Heart right ventricle (tissue), 16 donors: ENCODE results near the gene CTNND2. TPM values are rescaled to one million over a fixed set of nuclear protein-coding genes. Genes with fewer than 3 reads are reported as not detected.

Experiments used
- ATAC-seq, 8 donors: fragments of 200-7000 bp; cut with Tn5 transposase; one replicate each; pipeline ENCODE4 v1.9.1; 2020; ENCODE audit warnings: mild to moderate bottlenecking in 8 of 8, moderate library complexity in 8 of 8, moderate number of reproducible peaks in 1 of 8
- DNase-seq, 2 donors: peaks; one replicate each; pipeline ENCODE4 v3.0.0-alpha.2; 2020
- H3K27ac ChIP-seq, 10 donors: fragments of 200-600 bp; sonication (generic) in 2 of 10; one replicate each; pipeline versions ENCODE4 v1.5.0 to v1.8.0; 2020 to 2022; ENCODE audit warnings: mild to moderate bottlenecking in 3 of 10
- H3K27me3 ChIP-seq, 7 donors: fragments of 200-600 bp; one replicate each; pipeline ENCODE4 v1.8.0; 2021 to 2022; ENCODE audit warnings: mild to moderate bottlenecking in 2 of 7
- H3K36me3 ChIP-seq, 9 donors: fragments of 200-600 bp; sonication (generic) in 1 of 9; one replicate each; pipeline versions ENCODE4 v1.5.0 to v1.8.0; 2020 to 2022; ENCODE audit warnings: mild to moderate bottlenecking in 2 of 9
- H3K4me1 ChIP-seq, 9 donors: fragments of 200-600 bp; sonication (generic) in 1 of 9; one replicate each; pipeline versions ENCODE4 v1.5.0 to v1.8.0; 2020 to 2022; ENCODE audit warnings: mild to moderate bottlenecking in 4 of 9
- H3K4me3 ChIP-seq, 10 donors: fragments of 200-600 bp; sonication (generic) in 2 of 10; one replicate each; pipeline versions ENCODE4 v1.5.0 to v1.8.0; 2020 to 2022; ENCODE audit warnings: mild to moderate bottlenecking in 7 of 10, moderate library complexity in 2 of 10
- H3K9me3 ChIP-seq, 11 donors: fragments of 200-600 bp in 10 of 11; sonication (generic) in 2 of 11; one replicate each; pipeline versions ENCODE4 v1.5.0 to v1.8.0; 2013 to 2022; ENCODE audit warnings: mild to moderate bottlenecking in 2 of 11, control low read depth in 1 of 11, moderate library complexity in 1 of 11
- CTCF ChIP-seq, 9 donors: fragments of 200-600 bp; sonication (generic) in 2 of 9; IDR thresholded peaks; one replicate each; pipeline versions ENCODE4 v1.5.0 to v1.8.0; 2021 to 2022; ENCODE audit warnings: antibody characterized with exemption in 9 of 9, mild to moderate bottlenecking in 5 of 9, moderate library complexity in 1 of 9
- WGBS, 2 donors: extraction: QIAGEN DNeasy Blood & Tissue Kit; methylation state at CpG; one replicate each; pipeline ENCODE4 v1.1.7; 2013; ENCODE audit warnings: inconsistent platforms in 1 of 2; 5-methylcytosine and 5-hydroxymethylcytosine counted together
- intact Hi-C, 10 donors: fragments of 100-400 bp; cut with DNase I; formaldehyde crosslinking; loops; one replicate each; pipeline versions ENCODE4 v1.11.1 to v1.14.2; 2022
- polyA plus RNA-seq, 2 donors: library from polyadenylated mRNA; stranded (reverse); fragments of 200-250 nt; gene quantifications; one replicate each; pipeline ENCODE4 v1.2.3, GENCODE V29; 2013
- total RNA-seq, 10 donors: library from RNA; stranded (reverse); fragmentation: NEBNext Ultra II Directional in 3 of 10; extraction: Animal tissue kit (Norgen Biotek cat#: 25700) in 3 of 10; gene quantifications; one replicate each; pipeline versions ENCODE4 v1.2.1 to v1.2.4, GENCODE V29; 2021 to 2023
- donor health status: Arrhythmogenic right ventricular cardiomyopathy.
- donor health status: ischemic (EF 13 %, LVEDD 7.1; RV severe dilation, severe dysfunction).
- donor health status: healthy with polysubstance abuse.
- donor health status: DM: no; HTN: yes; CAD: no.
- donor health status: DM: no; HTN: no; CAD: no.
- donor health status: ischemic (EF 25% LVEDD 6.9; RV normal size, moderate dysfunction).
- donor health status: ischemic (EF 25% LVEDD 5.7; RV mildly dilated, moderate dysfunction).
- donor health status: healthy.
- donor health status: DM: yes; HTN: yes; CAD: no.
- donor health status: Ischemic cardiomyopathy.
- donor health status: ischemic (EF 35%, LVEDD 5.7; RV mildly dilated, moderate dysfunction).
- donor health status: nonischemic (EF 11% LVEDD 7.7; RV severe dilation, severe dysfunction).
- donor health status: DM: yes; HTN: yes; CAD: no.
- donor health status: PGD.
- donor health status: ischemic (EF 29% LVEDD 5.4; RV normal size, mild dysfunction).
- donor health status: nonischemic (EF 23%, LVEDD 6.1; RV moderate dilation, normal function).

CTNND2 gene
- total and polyA plus RNA-seq, 12 donors: 1.1 to 29.6 (median 9.9) TPM

GRCh38 chr5:11383506-11384095, 520.6 kb downstream of the CTNND2 start:
- Histone ChIP-seq H3K27ac (no peak overlapping the region), H3K4me1 (peaks cover 0 to 12% (median 0%) of the 10 kb centered on the region in 9 donors), H3K9me3 (no peaks in the 10 kb centered on the region), H3K27me3 (peaks cover 0 to 47% (median 28%) of the 10 kb centered on the region in 7 donors), H3K36me3 (no peaks in the 10 kb centered on the region), H3K4me3 (no peak overlapping the region)
- ATAC-seq (no peak), DNase-seq (no peak)
- no peak for TF ChIP-seq CTCF (IDR thresholded peaks at IDR 0.05)
- WGBS, 2 donors: 82 to 85% methylated on average over 7 of the region's 7 CpGs
- intact Hi-C loops: loop anchor here in 1 of 10 donors (10.0 kb wide), 1 partner anchor 241 kb away; no protein-coding TSS in a partner anchor

- H3K27ac ChIP-seq: no peak overlapping the region
- no peaks in the 10 kb centered on the region for H3K9me3 ChIP-seq
- H3K4me3 ChIP-seq: no peak overlapping the region
- no peak for TF ChIP-seq CTCF (IDR thresholded peaks at IDR 0.05)
- H3K36me3 ChIP-seq: no peaks in the 10 kb centered on the region
- no peaks in the 10 kb centered on the region for H3K4me1 ChIP-seq
- peaks cover 0 to 8% (median 2%) of the 10 kb centered on the region in 7 donors for H3K27me3 ChIP-seq
- 77 to 78% methylated on average over 5 of the region's 5 CpGs for WGBS, 2 donors
- DNase-seq: no peak
- intact Hi-C loops: no loop called here
- no peak for ATAC-seq
Measured at GRCh38 chr5:11378461-11378860, 525.8 kb downstream of the CTNND2 start.

- H3K9me3 ChIP-seq: no peaks in the 10 kb centered on the region
- DNase-seq (no peak), ATAC-seq (no peak)
- 61 to 64% methylated on average over 2 of the region's 2 CpGs for WGBS, 2 donors
- no peaks in the 10 kb centered on the region for H3K4me1 ChIP-seq
- intact Hi-C loops: no loop called here
- H3K36me3 ChIP-seq: no peaks in the 10 kb centered on the region
- peaks cover 0 to 2% (median 0%) of the 10 kb centered on the region in 7 donors for H3K27me3 ChIP-seq
- no peak for TF ChIP-seq CTCF (IDR thresholded peaks at IDR 0.05)
- H3K27ac ChIP-seq: no peak overlapping the region
- no peak overlapping the region for H3K4me3 ChIP-seq
Measured at GRCh38 chr5:11377896-11378295, 526.4 kb downstream of the CTNND2 start.

GRCh38 chr5:11372191-11372590, 532.1 kb downstream of the CTNND2 start:
- Histone ChIP-seq H3K4me3 (no peak overlapping the region), H3K9me3 (no peaks in the 10 kb centered on the region), H3K27ac (no peak overlapping the region), H3K27me3 (no peaks in the 10 kb centered on the region), H3K4me1 (no peaks in the 10 kb centered on the region), H3K36me3 (no peaks in the 10 kb centered on the region)
- 75 to 89% methylated on average over 3 of the region's 3 CpGs for WGBS, 2 donors
- ATAC-seq (no peak), DNase-seq (no peak)
- intact Hi-C loops: no loop called here
- no peak for TF ChIP-seq CTCF (IDR thresholded peaks at IDR 0.05)
